Tibial nerve (tissue), 4 donors: ENCODE results near the gene SEZ6.

Experiments used
- EP300 ChIP-seq, 2 donors: sonication (generic); formaldehyde crosslinking; IDR thresholded peaks; one replicate each; pipeline ENCODE4 v1.6.1; 2017; ENCODE audit warnings: antibody characterized with exemption in 2 of 2, mild to moderate bottlenecking in 1 of 2
- TF ChIP-seq, protein P1 (sequence below), 5 experiments: fragments of 200-600 bp in 3 of 5; fragments of 450-650 bp in 2 of 5; sonication (generic) in 3 of 5; IDR thresholded peaks; one replicate each; pipeline ENCODE4 v1.5.1; 2016 to 2019; ENCODE audit warnings: antibody characterized with exemption in 5 of 5, mild to moderate bottlenecking in 3 of 5, moderate library complexity in 2 of 5

DNA sequence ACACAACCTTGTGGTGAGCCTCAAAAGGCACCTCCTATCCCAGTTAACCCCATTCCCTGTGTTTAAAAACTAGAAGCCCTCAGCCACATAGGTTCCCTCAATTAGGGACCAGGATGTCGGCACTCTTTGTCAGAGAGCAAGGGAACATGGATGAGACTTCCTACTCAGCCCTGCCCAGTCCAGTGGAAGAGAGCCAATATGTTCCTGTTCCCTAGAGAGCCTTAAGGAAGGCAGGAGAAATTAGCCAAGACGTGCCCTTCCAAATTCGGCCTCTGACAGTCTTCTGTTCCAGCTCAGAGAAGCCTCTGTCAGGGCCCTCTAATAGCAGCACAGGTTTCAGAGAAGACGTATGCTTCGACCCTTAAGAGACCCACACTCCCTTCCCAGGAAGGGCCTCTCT, 88.4 kb downstream of the SEZ6 start:
- no peak for TF ChIP-seq EP300 (IDR thresholded peaks at IDR 0.05)
- TF ChIP-seq, protein P1, sequence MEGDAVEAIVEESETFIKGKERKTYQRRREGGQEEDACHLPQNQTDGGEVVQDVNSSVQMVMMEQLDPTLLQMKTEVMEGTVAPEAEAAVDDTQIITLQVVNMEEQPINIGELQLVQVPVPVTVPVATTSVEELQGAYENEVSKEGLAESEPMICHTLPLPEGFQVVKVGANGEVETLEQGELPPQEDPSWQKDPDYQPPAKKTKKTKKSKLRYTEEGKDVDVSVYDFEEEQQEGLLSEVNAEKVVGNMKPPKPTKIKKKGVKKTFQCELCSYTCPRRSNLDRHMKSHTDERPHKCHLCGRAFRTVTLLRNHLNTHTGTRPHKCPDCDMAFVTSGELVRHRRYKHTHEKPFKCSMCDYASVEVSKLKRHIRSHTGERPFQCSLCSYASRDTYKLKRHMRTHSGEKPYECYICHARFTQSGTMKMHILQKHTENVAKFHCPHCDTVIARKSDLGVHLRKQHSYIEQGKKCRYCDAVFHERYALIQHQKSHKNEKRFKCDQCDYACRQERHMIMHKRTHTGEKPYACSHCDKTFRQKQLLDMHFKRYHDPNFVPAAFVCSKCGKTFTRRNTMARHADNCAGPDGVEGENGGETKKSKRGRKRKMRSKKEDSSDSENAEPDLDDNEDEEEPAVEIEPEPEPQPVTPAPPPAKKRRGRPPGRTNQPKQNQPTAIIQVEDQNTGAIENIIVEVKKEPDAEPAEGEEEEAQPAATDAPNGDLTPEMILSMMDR (IDR thresholded peaks at IDR 0.05): no peak
